DOHH2 (cell line): ENCODE data around the gene NDUFB5.

Source experiments
- EZH2phosphoT487 ChIP-seq: fragments of 200-600 bp; sonication (generic); IDR thresholded peaks from 2 replicates; pipeline ENCODE4 v1.6.1; 2017; ENCODE audit warnings: borderline replicate concordance, mild to moderate bottlenecking, antibody characterized with exemption, low read length, moderate library complexity, mixed read lengths
- TF ChIP-seq, protein P1 (sequence below): fragments of 200-600 bp; sonication (generic); IDR thresholded peaks from one replicate; pipeline ENCODE4 v1.5.1; 2014; ENCODE audit warnings: antibody characterized with exemption, mild to moderate bottlenecking, low read depth, low read length; ENCODE audit not compliant: poor library complexity, severe bottlenecking

DNA sequence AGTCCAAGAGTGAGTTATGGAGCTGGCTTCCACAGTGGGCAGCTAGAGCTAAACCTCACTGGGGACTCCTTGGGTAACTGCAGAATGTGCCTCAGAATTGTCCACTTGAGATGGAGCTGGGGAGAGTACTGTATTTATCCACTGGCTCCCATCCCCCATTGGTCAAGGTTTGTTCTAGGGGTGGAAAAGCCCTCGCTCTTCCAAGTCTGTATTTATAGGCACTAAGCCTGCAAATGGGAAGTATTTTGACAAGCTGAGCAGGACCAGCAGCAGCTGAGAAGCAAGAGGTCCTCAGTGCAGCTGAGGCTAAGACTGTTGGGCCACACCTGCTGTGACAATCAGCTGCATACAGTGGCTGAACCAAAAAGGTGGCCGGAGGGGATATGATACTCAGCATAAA is 54.0 kb downstream of the NDUFB5 start:
- TF ChIP-seq, protein P1, sequence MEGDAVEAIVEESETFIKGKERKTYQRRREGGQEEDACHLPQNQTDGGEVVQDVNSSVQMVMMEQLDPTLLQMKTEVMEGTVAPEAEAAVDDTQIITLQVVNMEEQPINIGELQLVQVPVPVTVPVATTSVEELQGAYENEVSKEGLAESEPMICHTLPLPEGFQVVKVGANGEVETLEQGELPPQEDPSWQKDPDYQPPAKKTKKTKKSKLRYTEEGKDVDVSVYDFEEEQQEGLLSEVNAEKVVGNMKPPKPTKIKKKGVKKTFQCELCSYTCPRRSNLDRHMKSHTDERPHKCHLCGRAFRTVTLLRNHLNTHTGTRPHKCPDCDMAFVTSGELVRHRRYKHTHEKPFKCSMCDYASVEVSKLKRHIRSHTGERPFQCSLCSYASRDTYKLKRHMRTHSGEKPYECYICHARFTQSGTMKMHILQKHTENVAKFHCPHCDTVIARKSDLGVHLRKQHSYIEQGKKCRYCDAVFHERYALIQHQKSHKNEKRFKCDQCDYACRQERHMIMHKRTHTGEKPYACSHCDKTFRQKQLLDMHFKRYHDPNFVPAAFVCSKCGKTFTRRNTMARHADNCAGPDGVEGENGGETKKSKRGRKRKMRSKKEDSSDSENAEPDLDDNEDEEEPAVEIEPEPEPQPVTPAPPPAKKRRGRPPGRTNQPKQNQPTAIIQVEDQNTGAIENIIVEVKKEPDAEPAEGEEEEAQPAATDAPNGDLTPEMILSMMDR, result no peak
- no peak for TF ChIP-seq EZH2phosphoT487
